HG03139 (cell line): ENCODE results near the gene MUCL1.
"Not testable (repeated sequence)": the region's sequence is repeated elsewhere in the genome, so short reads cannot be mapped to it uniquely, and the experiment has no call there.

Experiments
- ATAC-seq: cut with Tn5 transposase; IDR thresholded peaks from one replicate; pipeline ENCODE4 v1.9.1; 2021; ENCODE audit not compliant: unreplicated experiment

The MUCL1 gene

GRCh38 chr12:54853933-54854538, at the start of gene MUCL1:
Gene MUCL1, plus strand, starts transcription at chr12:54854516. Its CDS starts 67 bp downstream, at chr12:54854583.
- no peak for ATAC-seq

GRCh38 chr12:54821676-54822075, 32.6 kb upstream of the MUCL1 start:
- ATAC-seq: no peak

GRCh38 chr12:54824402-54824801, 29.9 kb upstream of the MUCL1 start:
- no peak for ATAC-seq

GRCh38 chr12:54829511-54829910, 24.8 kb upstream of the MUCL1 start:
- no peak for ATAC-seq

GRCh38 chr12:54830199-54830598, 24.1 kb upstream of the MUCL1 start:
- ATAC-seq: no peak

- ATAC-seq: no peak
Measured at GRCh38 chr12:54831631-54832030, 22.7 kb upstream of the MUCL1 start.

GRCh38 chr12:54840244-54840865, 14.0 kb upstream of the MUCL1 start:
- no peak for ATAC-seq

GRCh38 chr12:54857406-54857805, 3.1 kb downstream of the MUCL1 start:
- ATAC-seq: no peak

- no peak for ATAC-seq
Measured at GRCh38 chr12:54858562-54858961, 4.2 kb downstream of the MUCL1 start.

GRCh38 chr12:54859502-54859901, 5.2 kb downstream of the MUCL1 start:
- ATAC-seq: no peak

GRCh38 chr12:54861927-54862326, 7.6 kb downstream of the MUCL1 start:
- no peak for ATAC-seq

- ATAC-seq: no peak
Measured at GRCh38 chr12:54863948-54864618, 9.8 kb downstream of the MUCL1 start.

GRCh38 chr12:54865683-54866324, 11.5 kb downstream of the MUCL1 start:
- no peak for ATAC-seq

GRCh38 chr12:54868690-54869089, 14.4 kb downstream of the MUCL1 start:
- ATAC-seq: no peak

GRCh38 chr12:54870048-54870447, 15.7 kb downstream of the MUCL1 start:
- ATAC-seq: no peak

GRCh38 chr12:54870617-54871016, 16.3 kb downstream of the MUCL1 start:
- ATAC-seq: no peak

GRCh38 chr12:54879150-54879549, 24.8 kb downstream of the MUCL1 start:
- ATAC-seq: no peak

- no peak for ATAC-seq
Measured at GRCh38 chr12:54879579-54879978, 25.3 kb downstream of the MUCL1 start.

GRCh38 chr12:54882079-54882478, 27.8 kb downstream of the MUCL1 start:
- ATAC-seq: no peak

- not testable (repeated sequence) for ATAC-seq
Measured at GRCh38 chr12:54882597-54882996, 28.3 kb downstream of the MUCL1 start.

- ATAC-seq: not testable (repeated sequence)
Measured at GRCh38 chr12:54888428-54888827, 34.1 kb downstream of the MUCL1 start.

- ATAC-seq: no peak
Measured at GRCh38 chr12:54890339-54890738, 36.0 kb downstream of the MUCL1 start.
